SW480 (cell line): ENCODE data around the gene WFDC8.
"Not testable (repeated sequence)": the region's sequence is repeated elsewhere in the genome, so short reads cannot be mapped to it uniquely, and the experiment has no call there.

ENCODE experiments used
- DNase-seq: peaks from one replicate; pipeline ENCODE4 v3.0.0-alpha.2; 2016; ENCODE audit warnings: low spot score

WFDC8 gene

GRCh38 chr20:45579184-45579583 is at the start of gene WFDC8:
WFDC8 (minus strand) TSS chr20:45579284; CDS start chr20:45579247, 37 bp downstream.
- DNase-seq, result no peak

- no peak for DNase-seq
These were observed 47.5 kb upstream of the WFDC8 start for GRCh38 chr20:45626540-45626939.

- DNase-seq, result peak; percentile 45
These were observed 42.5 kb upstream of the WFDC8 start for GRCh38 chr20:45621593-45621992.

GRCh38 chr20:45617591-45617990 is 38.5 kb upstream of the WFDC8 start:
- no peak for DNase-seq

- DNase-seq, result no peak
These were observed 33.2 kb upstream of the WFDC8 start for GRCh38 chr20:45612314-45612713.

- peak; percentile 91 for DNase-seq
These were observed 32.0 kb upstream of the WFDC8 start for GRCh38 chr20:45611054-45611453.

GRCh38 chr20:45607810-45608209 is 28.7 kb upstream of the WFDC8 start:
- DNase-seq, result no peak

GRCh38 chr20:45595235-45595634 is 16.2 kb upstream of the WFDC8 start:
- no peak for DNase-seq

- DNase-seq, result no peak
These were observed 14.4 kb upstream of the WFDC8 start for GRCh38 chr20:45593498-45593897.

GRCh38 chr20:45592574-45593189 is 13.6 kb upstream of the WFDC8 start:
- DNase-seq, result peak; percentile 81

- DNase-seq, result no peak
These were observed 10.6 kb upstream of the WFDC8 start for GRCh38 chr20:45589725-45590124.

GRCh38 chr20:45588800-45589199 is 9.7 kb upstream of the WFDC8 start:
- DNase-seq, result no peak

GRCh38 chr20:45585986-45586385 is 6.9 kb upstream of the WFDC8 start:
- DNase-seq, result not testable (repeated sequence)

GRCh38 chr20:45584294-45584693 is 5.2 kb upstream of the WFDC8 start:
- DNase-seq, result not testable (repeated sequence)

GRCh38 chr20:45583502-45583901 is 4.4 kb upstream of the WFDC8 start:
- DNase-seq, result no peak

GRCh38 chr20:45581702-45582101 is 2.6 kb upstream of the WFDC8 start:
- no peak for DNase-seq

- no peak for DNase-seq
These were observed 853 bp downstream of the WFDC8 start for GRCh38 chr20:45578231-45578630.

GRCh38 chr20:45576995-45577394 is 2.1 kb downstream of the WFDC8 start:
- no peak for DNase-seq

GRCh38 chr20:45575931-45576330 is 3.2 kb downstream of the WFDC8 start:
- DNase-seq, result no peak

GRCh38 chr20:45569650-45570049 is 9.4 kb downstream of the WFDC8 start:
- not testable (repeated sequence) for DNase-seq

- no peak for DNase-seq
These were observed 14.3 kb downstream of the WFDC8 start for GRCh38 chr20:45564760-45565276.

- no peak for DNase-seq
These were observed 23.9 kb downstream of the WFDC8 start for GRCh38 chr20:45555198-45555597.

GRCh38 chr20:45552456-45552855 is 26.6 kb downstream of the WFDC8 start:
- no peak for DNase-seq

- no peak for DNase-seq
These were observed 28.3 kb downstream of the WFDC8 start for GRCh38 chr20:45550765-45551164.
